ENCODE measurements around the gene MGAM2. TPM values are rescaled to one million over a fixed set of nuclear protein-coding genes. Genes with fewer than 3 reads are reported as not detected.

Gene MGAM2
- total and polyA plus RNA-seq, 3 donors from 2014 or later: 2.3 to 4.4 (median 2.7) TPM

GRCh38 chr7:142194201-142194600 is 82.7 kb downstream of the MGAM2 start:
- Histone ChIP-seq H3K36me3 (ENCODE audit: low read depth, missing control alignments) (no peaks in the 10 kb centered on the region), H3K4me3 (no peak overlapping the region), H3K4me1 (no peaks in the 10 kb centered on the region), H3K9me3 (no peaks in the 10 kb centered on the region), H3K27ac (no peak overlapping the region), H3K27me3 (no peaks in the 10 kb centered on the region)
- TF ChIP-seq CTCF (IDR thresholded peaks at IDR 0.05) (no peak), POLR2A (IDR thresholded peaks at IDR 0.05) (no peak)
- DNase-seq: no peak
- intact Hi-C loops (cut with DNase I; ENCODE audit: low total_unique reads): no loop called here
- WGBS, 2 donors: 91 to 93% methylated on average over 4 of the region's 4 CpGs

GRCh38 chr7:142196066-142196840 is 84.7 kb downstream of the MGAM2 start:
- no peaks in the 10 kb centered on the region for H3K9me3 ChIP-seq
- intact Hi-C loops (cut with DNase I; ENCODE audit: low total_unique reads): no loop called here
- DNase-seq: no peak
- WGBS, 2 donors: 75 to 82% methylated on average over 9 of the region's 9 CpGs
- no peaks in the 10 kb centered on the region for H3K36me3 ChIP-seq (ENCODE audit: low read depth, missing control alignments)
- H3K4me1 ChIP-seq: no peaks in the 10 kb centered on the region
- TF ChIP-seq CTCF (IDR thresholded peaks at IDR 0.05): no peak
- TF ChIP-seq POLR2A (IDR thresholded peaks at IDR 0.05): no peak
- H3K27ac ChIP-seq: no peak overlapping the region
- no peaks in the 10 kb centered on the region for H3K27me3 ChIP-seq
- no peak overlapping the region for H3K4me3 ChIP-seq

GRCh38 chr7:142200206-142200605 is 88.7 kb downstream of the MGAM2 start:
- TF ChIP-seq POLR2A (IDR thresholded peaks at IDR 0.05) (no peak), CTCF (IDR thresholded peaks at IDR 0.05) (no peak)
- intact Hi-C loops (cut with DNase I; ENCODE audit: low total_unique reads): no loop called here
- no peaks in the 10 kb centered on the region for H3K9me3 ChIP-seq
- no peaks in the 10 kb centered on the region for H3K27me3 ChIP-seq
- H3K4me1 ChIP-seq: no peaks in the 10 kb centered on the region
- H3K27ac ChIP-seq: no peak overlapping the region
- no peak overlapping the region for H3K4me3 ChIP-seq
- 81 to 89% methylated on average over 1 of the region's 1 CpG for WGBS, 2 donors
- H3K36me3 ChIP-seq (ENCODE audit: low read depth, missing control alignments): no peaks in the 10 kb centered on the region
- DNase-seq: no peak

- H3K4me3 ChIP-seq: no peak overlapping the region
Measured at GRCh38 chr7:142228537-142229104, 117.1 kb downstream of the MGAM2 start.

More at GRCh38 chr7:142228537-142229104, 117.1 kb downstream of the MGAM2 start:
- no peak for TF ChIP-seq POLR2A (IDR thresholded peaks at IDR 0.05)
- no peak for TF ChIP-seq CTCF (IDR thresholded peaks at IDR 0.05)
- Histone ChIP-seq H3K4me1 (no peaks in the 10 kb centered on the region), H3K27ac (no peak overlapping the region), H3K9me3 (no peaks in the 10 kb centered on the region), H3K27me3 (no peaks in the 10 kb centered on the region), H3K36me3 (ENCODE audit: low read depth, missing control alignments) (no peaks in the 10 kb centered on the region)
- 55 to 63% methylated on average over 1 of the region's 1 CpG for WGBS, 2 donors
- intact Hi-C loops (cut with DNase I; ENCODE audit: low total_unique reads): no loop called here
- no peak for DNase-seq

Measured in testis (tissue), 3 donors.